AG20443 (cell line): ENCODE measurements around the gene MSH5.
"Not testable (repeated sequence)": the region's sequence is repeated elsewhere in the genome, so short reads cannot be mapped to it uniquely, and the experiment has no call there.

ENCODE experiments used
- DNase-seq: peaks from one replicate; pipeline ENCODE4 v3.0.0; 2012; ENCODE audit warnings: low spot score, mixed read lengths

The MSH5 gene

GRCh38 chr6:31801031-31801927, 61.5 kb downstream of the MSH5 start:
- not testable (repeated sequence) for DNase-seq

GRCh38 chr6:31805939-31806469, 66.2 kb downstream of the MSH5 start:
- DNase-seq: no peak

- peak; percentile 99 for DNase-seq
Measured at GRCh38 chr6:31806470-31807272, 66.9 kb downstream of the MSH5 start, which contains the start of gene LSM2. Gene LSM2, minus strand, starts transcription at chr6:31806966. Its CDS starts 209 bp downstream, at chr6:31806757.

GRCh38 chr6:31808599-31808998, 68.8 kb downstream of the MSH5 start:
- DNase-seq: not testable (repeated sequence)

- DNase-seq: no peak
Measured at GRCh38 chr6:31811645-31812044, 71.8 kb downstream of the MSH5 start.
